ENCODE data around the gene SMAD2. TPM values are rescaled to one million over a fixed set of nuclear protein-coding genes. Genes with fewer than 3 reads are reported as not detected.
A peak's percentile ranks its signal among the peaks of the same experiment; 100 is the strongest.

SMAD2 gene
- total and polyA plus RNA-seq, 12 donors = 20.9 to 270 (median 140) TPM

DNA sequence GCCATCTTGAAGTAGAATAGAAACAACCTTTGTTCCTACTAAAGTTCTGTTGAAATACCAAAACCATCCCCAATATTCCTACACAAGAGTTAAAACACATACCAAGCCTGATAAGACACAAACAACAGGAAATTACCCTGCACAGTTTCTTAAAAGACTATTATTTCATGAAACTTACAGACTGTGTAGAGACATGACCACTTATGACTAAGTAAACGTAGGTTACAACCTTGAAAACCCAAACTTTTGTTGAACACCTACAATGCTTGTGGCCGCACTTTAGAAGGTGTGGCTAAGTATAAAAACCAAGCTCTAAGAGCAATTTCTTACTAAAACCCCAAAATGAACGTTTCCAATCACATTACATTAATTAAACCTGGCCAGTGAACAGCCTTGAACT, 2.0 kb downstream of the SMAD2 start:
- peak overlapping the region in 1 of 5 donors; percentile 94 for H3K27ac ChIP-seq
- H3K36me3 ChIP-seq (replicated peaks in 1 of 2) = no peaks in the 10 kb centered on the region
- peak overlapping the region in 3 of 4 donors; percentile 3 to 100 (median 19) for H3K4me3 ChIP-seq
- no peaks in the 10 kb centered on the region for H3K27me3 ChIP-seq
- intact Hi-C loops (cut with DNase I) = loop anchor here in 1 of 2 donors (10.0 kb wide), 1 partner anchor 54 kb away; no protein-coding TSS in a partner anchor
- no peak for DNase-seq
- no peak for TF ChIP-seq POLR2A (IDR thresholded peaks at IDR 0.05)
- H3K4me1 ChIP-seq (replicated peaks in 1 of 2) = peaks cover 25 to 41% of the 10 kb centered on the region in 2 donors
- no peaks in the 10 kb centered on the region for H3K9me3 ChIP-seq (replicated peaks in 1 of 3)
- 10 to 14% (median 12%) methylated on average over 3 of the region's 3 CpGs for WGBS, 4 donors

DNA sequence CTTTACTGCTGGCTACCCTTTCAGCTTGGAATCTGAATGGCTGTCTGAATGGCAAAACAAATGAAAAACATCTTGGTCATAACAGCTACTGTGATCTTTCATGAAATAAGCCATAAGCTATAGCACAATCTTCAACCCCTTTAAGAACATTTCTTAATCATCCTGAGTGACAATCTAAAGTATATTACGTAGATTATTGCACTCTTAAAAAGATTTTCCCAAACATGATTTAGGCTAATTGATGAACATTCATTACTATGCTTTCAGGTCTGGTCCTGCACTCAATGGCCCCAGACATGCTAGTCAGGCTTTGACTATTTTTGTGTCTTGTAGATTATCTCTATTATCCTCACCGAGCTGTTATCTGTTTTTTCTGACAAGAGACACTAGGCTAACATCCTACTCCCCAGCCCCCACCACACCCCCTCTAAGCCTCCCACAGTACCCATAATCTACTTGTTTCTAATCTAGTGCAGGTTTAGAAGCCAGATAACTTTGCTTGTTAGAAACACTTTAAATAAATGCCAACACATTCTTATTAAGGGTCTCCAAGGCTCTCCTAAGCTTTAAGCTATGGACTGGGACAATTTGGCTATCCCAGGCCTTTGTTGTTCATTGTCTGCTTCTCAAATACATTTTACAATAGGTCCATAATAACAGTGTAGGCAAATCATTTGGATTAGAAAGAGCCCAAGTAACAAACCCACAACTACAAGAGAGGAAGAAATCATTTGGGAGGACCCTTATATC, 4.2 kb downstream of the SMAD2 start:
- no peak overlapping the region for H3K4me3 ChIP-seq
- no peak for DNase-seq
- H3K36me3 ChIP-seq (replicated peaks in 1 of 2) = no peaks in the 10 kb centered on the region
- H3K27ac ChIP-seq = peak overlapping the region in 2 of 5 donors; percentile 3 to 40
- H3K9me3 ChIP-seq (replicated peaks in 1 of 3) = no peaks in the 10 kb centered on the region
- TF ChIP-seq, protein P1, sequence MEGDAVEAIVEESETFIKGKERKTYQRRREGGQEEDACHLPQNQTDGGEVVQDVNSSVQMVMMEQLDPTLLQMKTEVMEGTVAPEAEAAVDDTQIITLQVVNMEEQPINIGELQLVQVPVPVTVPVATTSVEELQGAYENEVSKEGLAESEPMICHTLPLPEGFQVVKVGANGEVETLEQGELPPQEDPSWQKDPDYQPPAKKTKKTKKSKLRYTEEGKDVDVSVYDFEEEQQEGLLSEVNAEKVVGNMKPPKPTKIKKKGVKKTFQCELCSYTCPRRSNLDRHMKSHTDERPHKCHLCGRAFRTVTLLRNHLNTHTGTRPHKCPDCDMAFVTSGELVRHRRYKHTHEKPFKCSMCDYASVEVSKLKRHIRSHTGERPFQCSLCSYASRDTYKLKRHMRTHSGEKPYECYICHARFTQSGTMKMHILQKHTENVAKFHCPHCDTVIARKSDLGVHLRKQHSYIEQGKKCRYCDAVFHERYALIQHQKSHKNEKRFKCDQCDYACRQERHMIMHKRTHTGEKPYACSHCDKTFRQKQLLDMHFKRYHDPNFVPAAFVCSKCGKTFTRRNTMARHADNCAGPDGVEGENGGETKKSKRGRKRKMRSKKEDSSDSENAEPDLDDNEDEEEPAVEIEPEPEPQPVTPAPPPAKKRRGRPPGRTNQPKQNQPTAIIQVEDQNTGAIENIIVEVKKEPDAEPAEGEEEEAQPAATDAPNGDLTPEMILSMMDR (IDR thresholded peaks at IDR 0.05) = no peak
- no peak for TF ChIP-seq POLR2A (IDR thresholded peaks at IDR 0.05)
- H3K4me1 ChIP-seq (replicated peaks in 1 of 2) = peaks cover 36 to 63% of the 10 kb centered on the region in 2 donors
- WGBS, 4 donors = 43 to 68% (median 52%) methylated on average over 2 of the region's 2 CpGs
- no peaks in the 10 kb centered on the region for H3K27me3 ChIP-seq
- intact Hi-C loops (cut with DNase I) = loop anchor here in 1 of 2 donors (10.0 kb wide), 1 partner anchor 51 kb away; no protein-coding TSS in a partner anchor

DNA sequence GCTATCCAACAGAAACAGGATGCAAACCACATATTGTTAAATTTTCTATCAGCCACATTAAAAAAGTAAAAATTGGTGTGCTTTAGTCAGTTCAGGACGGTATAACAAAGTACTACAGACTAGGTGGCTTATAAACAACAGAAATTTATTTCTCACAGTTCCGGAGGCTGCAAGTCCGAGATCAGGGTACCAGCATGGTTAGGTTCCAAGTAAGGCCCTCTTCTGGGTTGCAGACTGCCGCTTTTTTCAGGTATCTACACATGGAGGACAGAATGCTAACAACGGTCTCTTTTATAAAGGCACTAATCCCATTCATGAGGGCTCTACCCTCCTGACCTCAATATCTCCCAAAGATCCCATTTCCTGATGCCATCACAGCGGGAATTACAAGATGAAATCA, 10.5 kb downstream of the SMAD2 start:
- 94 to 97% (median 95%) methylated on average over 6 of the region's 6 CpGs for WGBS, 4 donors
- TF ChIP-seq POLR2A (IDR thresholded peaks at IDR 0.05) = no peak
- TF ChIP-seq, protein P1 (IDR thresholded peaks at IDR 0.05) = no peak
- Histone ChIP-seq H3K27me3 (no peaks in the 10 kb centered on the region), H3K4me1 (replicated peaks in 1 of 2) (peaks cover 17 to 46% of the 10 kb centered on the region in 2 donors), H3K9me3 (replicated peaks in 1 of 3) (no peaks in the 10 kb centered on the region), H3K36me3 (replicated peaks in 1 of 2) (no peaks in the 10 kb centered on the region), H3K27ac (no peak overlapping the region), H3K4me3 (no peak overlapping the region)
- DNase-seq = no peak
- intact Hi-C loops (cut with DNase I) = loop anchor here in 1 of 2 donors (10.0 kb wide), 1 partner anchor 45 kb away; no protein-coding TSS in a partner anchor

DNA sequence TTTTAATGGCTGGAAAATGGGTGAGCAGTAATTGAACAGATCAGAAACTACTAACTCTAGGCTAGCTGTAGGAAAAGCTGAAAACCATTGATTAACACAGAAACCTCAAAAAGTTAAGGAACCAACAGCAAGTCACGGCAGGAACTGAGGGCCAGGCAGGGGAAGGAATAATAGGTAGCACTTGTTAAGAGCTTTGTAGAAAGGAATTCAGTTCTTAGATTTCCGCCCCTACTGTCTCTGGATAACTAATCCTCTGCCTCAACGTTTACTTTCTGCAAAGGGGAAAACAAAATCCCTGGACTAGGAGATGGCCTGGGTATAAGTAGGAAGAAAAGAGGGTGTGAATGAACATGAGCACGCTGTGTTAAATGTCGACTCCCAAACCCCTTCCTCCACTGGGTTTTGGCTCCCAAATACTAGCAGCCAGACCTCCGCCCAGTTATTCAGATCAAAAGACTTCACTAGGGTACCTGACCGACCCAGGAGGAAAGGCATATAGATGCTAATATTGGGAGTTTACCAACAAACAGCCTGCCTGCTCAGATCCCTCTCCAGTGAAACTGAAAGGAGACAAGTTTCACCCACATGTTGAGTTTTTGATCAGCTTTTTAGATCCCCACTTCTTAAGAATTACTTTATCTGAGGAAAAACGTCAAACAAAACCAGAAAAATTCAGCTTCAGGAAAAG, 12.4 kb downstream of the SMAD2 start:
- intact Hi-C loops (cut with DNase I) = no loop called here
- H3K27me3 ChIP-seq = no peaks in the 10 kb centered on the region
- no peak for TF ChIP-seq POLR2A (IDR thresholded peaks at IDR 0.05)
- TF ChIP-seq, protein P1 (IDR thresholded peaks at IDR 0.05) = no peak
- no peaks in the 10 kb centered on the region for H3K36me3 ChIP-seq (replicated peaks in 1 of 2)
- no peak overlapping the region for H3K4me3 ChIP-seq
- no peak overlapping the region for H3K27ac ChIP-seq
- 73 to 78% (median 75%) methylated on average over 8 of the region's 8 CpGs for WGBS, 4 donors
- peaks cover 17 to 54% of the 10 kb centered on the region in 2 donors for H3K4me1 ChIP-seq (replicated peaks in 1 of 2)
- no peaks in the 10 kb centered on the region for H3K9me3 ChIP-seq (replicated peaks in 1 of 3)
- no peak for DNase-seq

Measured in adrenal gland (tissue), 12 donors.